Activated T-helper 2 cell treated with anti-CD3 and anti-CD28 coated beads, Interferon-gamma antibody, Interleukin-2, Interleukin-4, amounts not matched to agents 10 μg/mL and 5 μg/mL and 100 μg/mL, durations not matched to agents 14 hours and 24 hours and 36 hours (primary cell): ENCODE data around the gene RNF114. TPM values are rescaled to one million over a fixed set of nuclear protein-coding genes. Genes with fewer than 3 reads are reported as not detected.
"Not testable (repeated sequence)": the region's sequence is repeated elsewhere in the genome, so short reads cannot be mapped to it uniquely, and the experiment has no call there.

Experiments
- DNase-seq: peaks from one replicate; pipeline ENCODE4 v3.0.0; 2021; ENCODE audit warnings: low spot score
- H3K27ac Mint-ChIP-seq: one replicate; pipeline ENCODE4 v1.8.0; 2021; ENCODE audit warnings: mixed read lengths
- H3K27me3 Mint-ChIP-seq: one replicate; pipeline ENCODE4 v1.8.0; 2021; ENCODE audit warnings: low read depth, mixed read lengths
- H3K36me3 Mint-ChIP-seq: one replicate; pipeline ENCODE4 v1.8.0; 2021; ENCODE audit warnings: low read depth, mixed read lengths
- H3K4me1 Mint-ChIP-seq: one replicate; pipeline ENCODE4 v1.8.0; 2021; ENCODE audit warnings: low read depth, mixed read lengths
- H3K4me3 Mint-ChIP-seq: one replicate; pipeline ENCODE4 v1.8.0; 2021; ENCODE audit warnings: low read depth, mild to moderate bottlenecking, moderate library complexity, mixed read lengths
- H3K9me3 Mint-ChIP-seq: one replicate; pipeline ENCODE4 v1.8.0; 2021; ENCODE audit warnings: mixed read lengths
- intact Hi-C: fragments of 100-400 bp; cut with micrococcal nuclease; formaldehyde crosslinking; loops from one replicate; pipeline ENCODE4 v1.15.1; 2023
- total RNA-seq: library from RNA; stranded (reverse); gene quantifications from 2 replicates; pipeline ENCODE4 v1.2.3, GENCODE V29; 2022

The RNF114 gene
- total RNA-seq, 1 donor from 2014 or later, result 64.0 TPM

GRCh38 chr20:49995586-49995985, 59.4 kb downstream of the RNF114 start:
- intact Hi-C loops, result no loop called here
- Mint-ChIP-seq H3K36me3 (no peaks in the 10 kb centered on the region), H3K4me3 (no peak overlapping the region), H3K9me3 (no peaks in the 10 kb centered on the region), H3K27me3 (peaks cover 6% of the 10 kb centered on the region), H3K27ac (no peak overlapping the region), H3K4me1 (peaks cover 3% of the 10 kb centered on the region)
- no peak for DNase-seq

- H3K27ac Mint-ChIP-seq, H3K4me1 Mint-ChIP-seq, DNase-seq, H3K27me3 Mint-ChIP-seq, H3K4me3 Mint-ChIP-seq, H3K36me3 Mint-ChIP-seq, intact Hi-C loops, H3K9me3 Mint-ChIP-seq: not testable (repeated sequence)
Measured at GRCh38 chr20:49998478-49999188, 62.4 kb downstream of the RNF114 start.

- H3K4me3 Mint-ChIP-seq, result no peak overlapping the region
- H3K27me3 Mint-ChIP-seq, result no peaks in the 10 kb centered on the region
- no peak for DNase-seq
- no peaks in the 10 kb centered on the region for H3K36me3 Mint-ChIP-seq
- intact Hi-C loops, result no loop called here
- H3K9me3 Mint-ChIP-seq, result no peaks in the 10 kb centered on the region
- no peak overlapping the region for H3K27ac Mint-ChIP-seq
- peaks cover 9% of the 10 kb centered on the region for H3K4me1 Mint-ChIP-seq
Measured at GRCh38 chr20:49999329-49999728, 63.1 kb downstream of the RNF114 start.

GRCh38 chr20:50000548-50001222, 64.5 kb downstream of the RNF114 start:
- H3K9me3 Mint-ChIP-seq, intact Hi-C loops, H3K36me3 Mint-ChIP-seq, H3K4me3 Mint-ChIP-seq, H3K27ac Mint-ChIP-seq, DNase-seq, H3K27me3 Mint-ChIP-seq: not testable (repeated sequence)
- H3K4me1 Mint-ChIP-seq, result peaks cover 16% of the 10 kb centered on the region

GRCh38 chr20:50001784-50002311, 65.7 kb downstream of the RNF114 start:
- Mint-ChIP-seq H3K27ac (no peak overlapping the region), H3K4me3 (no peak overlapping the region), H3K36me3 (no peaks in the 10 kb centered on the region), H3K27me3 (no peaks in the 10 kb centered on the region), H3K9me3 (no peaks in the 10 kb centered on the region), H3K4me1 (peaks cover 18% of the 10 kb centered on the region)
- intact Hi-C loops, result no loop called here
- no peak for DNase-seq

GRCh38 chr20:50003253-50003656, 67.1 kb downstream of the RNF114 start:
- Mint-ChIP-seq H3K9me3 (no peaks in the 10 kb centered on the region), H3K4me3 (no peak overlapping the region), H3K27me3 (no peaks in the 10 kb centered on the region), H3K27ac (no peak overlapping the region), H3K4me1 (peaks cover 18% of the 10 kb centered on the region), H3K36me3 (no peaks in the 10 kb centered on the region)
- DNase-seq, result no peak
- intact Hi-C loops, result no loop called here

Other genes with a start within 250 kb of the RNF114 start
- 39.4 TPM in 2 replicates for gene B4GALT5, start 222.5 kb upstream of the RNF114 start, total RNA-seq
- gene SLC9A8, start 123.6 kb upstream of the RNF114 start, total RNA-seq, result 16.4 and 18.7 TPM in 2 replicates
- gene SPATA2, start 20.9 kb upstream of the RNF114 start, total RNA-seq, result 8.3 and 8.5 TPM in 2 replicates
- gene SNAI1, start 46.6 kb downstream of the RNF114 start, total RNA-seq, result 1.3 and 1.6 TPM in 2 replicates
- 158 and 174 TPM in 2 replicates for gene UBE2V1, start 176.8 kb downstream of the RNF114 start, total RNA-seq
- gene PEDS1, start 217.3 kb downstream of the RNF114 start, total RNA-seq, result 26.5 and 29.5 TPM in 2 replicates